ENCODE data around the gene ATP1B1.

DNA sequence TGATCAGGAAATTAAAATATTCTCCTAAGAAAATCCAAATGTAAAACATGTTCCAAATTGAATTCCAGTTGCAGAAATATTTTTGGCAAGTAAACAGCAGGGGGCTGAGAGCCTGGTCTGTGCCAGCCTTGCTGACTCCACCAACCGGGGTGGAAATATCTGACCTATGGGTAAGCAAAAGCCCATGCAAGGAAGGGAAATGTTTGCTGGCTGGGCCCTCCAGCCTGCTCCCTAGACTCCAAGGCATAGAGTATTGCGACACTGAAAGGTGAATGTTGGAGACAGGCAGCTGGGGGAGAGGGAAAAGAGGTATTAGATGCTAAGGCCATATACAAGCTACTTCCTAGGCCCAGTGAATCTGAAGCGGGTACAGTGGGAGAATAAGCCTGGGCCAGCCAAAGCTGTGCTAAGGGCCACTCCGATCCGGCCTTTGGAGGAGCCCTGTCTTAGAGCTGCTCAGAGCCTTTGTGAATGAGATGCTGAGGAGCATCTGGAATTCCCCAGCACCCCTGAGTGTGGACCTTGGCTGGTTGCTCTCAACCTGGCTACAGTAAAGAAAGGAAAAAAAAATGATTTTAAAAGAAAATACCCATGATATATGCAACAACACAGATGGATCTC lies 24.9 kb upstream of the ATP1B1 start:
- TF ChIP-seq CTCF (IDR thresholded peaks at IDR 0.05) (no peak), EZH2 (IDR thresholded peaks at IDR 0.05; ENCODE audit: borderline replicate concordance, insufficient read depth, low read depth, low read length, poor library complexity, severe bottlenecking) (no peak)
